Coronary artery (tissue), 2 donors: Measurements from ENCODE around the gene CLASP2.
"Not testable (repeated sequence)": the region's sequence is repeated elsewhere in the genome, so short reads cannot be mapped to it uniquely, and the experiment has no call there.

Experiments
- DNase-seq: peaks from one replicate; pipeline ENCODE4 v3.0.0-alpha.2; 2017; ENCODE audit warnings: low spot score
- H3K27ac ChIP-seq, 2 donors: fragments of 200-600 bp; sonication (generic); one replicate each; pipeline ENCODE4 v1.5.1; 2016 to 2019
- H3K4me3 ChIP-seq: fragments of 200-600 bp; sonication (generic); 2 replicates; pipeline ENCODE4 v1.5.1; 2016; ENCODE audit warnings: mild to moderate bottlenecking, moderate library complexity
- CTCF ChIP-seq: fragments of 200-600 bp; sonication (generic); IDR thresholded peaks from one replicate; pipeline ENCODE4 v1.5.1; 2019; ENCODE audit warnings: antibody characterized with exemption

CLASP2 gene

GRCh38 chr3:33658039-33658438 is 60.0 kb downstream of the CLASP2 start:
- Histone ChIP-seq H3K27ac (peak overlapping the region in 1 of 2 donors; percentile 77), H3K4me3 (peak overlapping the region; percentile 71)
- TF ChIP-seq CTCF = no peak
- DNase-seq = no peak

- DNase-seq = no peak
- Histone ChIP-seq H3K4me3 (no peak overlapping the region), H3K27ac (no peak overlapping the region)
- TF ChIP-seq CTCF = no peak
These were observed 65.3 kb downstream of the CLASP2 start for GRCh38 chr3:33652736-33653135.

GRCh38 chr3:33651101-33651500 is 67.0 kb downstream of the CLASP2 start:
- DNase-seq, H3K4me3 ChIP-seq, H3K27ac ChIP-seq: not testable (repeated sequence)

- Histone ChIP-seq H3K4me3 (no peak overlapping the region), H3K27ac (no peak overlapping the region)
- TF ChIP-seq CTCF = no peak
- DNase-seq = no peak
These were observed 67.6 kb downstream of the CLASP2 start for GRCh38 chr3:33650495-33650894.

- DNase-seq = no peak
- Histone ChIP-seq H3K4me3 (no peak overlapping the region), H3K27ac (no peak overlapping the region)
- no peak for TF ChIP-seq CTCF
These were observed 69.3 kb downstream of the CLASP2 start for GRCh38 chr3:33648793-33649192.

- Histone ChIP-seq H3K4me3 (no peak overlapping the region), H3K27ac (no peak overlapping the region)
- DNase-seq = no peak
- TF ChIP-seq CTCF = no peak
These were observed 71.6 kb downstream of the CLASP2 start for GRCh38 chr3:33646406-33646805.

GRCh38 chr3:33645060-33645647 is 72.9 kb downstream of the CLASP2 start:
- TF ChIP-seq CTCF = no peak
- peak overlapping the region; percentile 45 for H3K4me3 ChIP-seq
- DNase-seq = no peak
- H3K27ac ChIP-seq = no peak overlapping the region

- no peak for DNase-seq
- no peak overlapping the region for H3K4me3 ChIP-seq
- TF ChIP-seq CTCF = no peak
- no peak overlapping the region for H3K27ac ChIP-seq
These were observed 73.5 kb downstream of the CLASP2 start for GRCh38 chr3:33644582-33644981.
